ENCODE measurements around the gene CPZ.

The CPZ gene

DNA sequence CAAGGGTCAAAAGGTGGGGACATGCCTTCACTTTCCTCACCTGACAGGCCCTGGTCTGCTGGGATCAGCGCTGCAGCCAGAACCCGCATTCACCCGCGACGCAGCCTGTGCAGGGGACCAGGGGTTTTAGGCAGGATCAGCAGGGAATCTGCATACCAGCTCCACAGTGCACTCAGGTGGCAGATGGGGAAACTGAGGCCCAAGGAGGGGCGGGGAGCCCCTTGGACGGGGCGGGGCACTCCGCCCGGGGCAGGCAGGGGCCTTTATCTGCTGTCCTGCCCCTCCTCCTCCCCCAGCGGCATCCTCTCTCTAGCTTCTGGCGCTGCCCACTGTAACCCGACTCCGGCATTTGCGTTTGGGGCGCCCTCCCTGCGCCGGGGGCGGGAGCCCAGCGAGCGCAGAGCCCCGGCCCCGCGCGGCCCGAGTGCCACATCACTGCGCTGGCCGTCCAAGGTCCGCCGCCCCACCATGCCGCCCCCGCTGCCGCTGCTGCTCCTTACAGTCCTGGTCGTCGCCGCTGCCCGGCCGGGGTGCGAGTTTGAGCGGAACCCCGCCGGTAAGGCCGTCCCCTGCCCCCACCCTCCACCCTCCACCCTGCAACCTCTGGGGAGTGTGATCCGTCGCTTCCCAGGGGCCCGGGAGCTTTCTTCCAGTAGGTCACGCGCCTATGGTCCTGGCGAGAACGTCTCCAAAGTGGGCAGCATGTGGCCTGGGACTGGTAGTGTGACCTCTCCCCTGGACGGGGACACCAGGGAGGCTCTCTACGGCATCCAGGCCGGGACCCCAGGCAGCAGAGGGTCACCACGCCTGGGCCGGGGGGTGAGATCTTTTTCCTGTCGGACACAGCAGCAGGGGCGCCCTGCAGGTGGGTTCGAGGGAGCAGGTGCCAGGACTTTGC is at the start of gene CPZ:
Gene CPZ, plus strand, starts transcription at position 400 of the 898 bp plus-strand sequence. Its CDS starts 69 bp downstream, at position 469.
- no peak for DNase-seq

DNA sequence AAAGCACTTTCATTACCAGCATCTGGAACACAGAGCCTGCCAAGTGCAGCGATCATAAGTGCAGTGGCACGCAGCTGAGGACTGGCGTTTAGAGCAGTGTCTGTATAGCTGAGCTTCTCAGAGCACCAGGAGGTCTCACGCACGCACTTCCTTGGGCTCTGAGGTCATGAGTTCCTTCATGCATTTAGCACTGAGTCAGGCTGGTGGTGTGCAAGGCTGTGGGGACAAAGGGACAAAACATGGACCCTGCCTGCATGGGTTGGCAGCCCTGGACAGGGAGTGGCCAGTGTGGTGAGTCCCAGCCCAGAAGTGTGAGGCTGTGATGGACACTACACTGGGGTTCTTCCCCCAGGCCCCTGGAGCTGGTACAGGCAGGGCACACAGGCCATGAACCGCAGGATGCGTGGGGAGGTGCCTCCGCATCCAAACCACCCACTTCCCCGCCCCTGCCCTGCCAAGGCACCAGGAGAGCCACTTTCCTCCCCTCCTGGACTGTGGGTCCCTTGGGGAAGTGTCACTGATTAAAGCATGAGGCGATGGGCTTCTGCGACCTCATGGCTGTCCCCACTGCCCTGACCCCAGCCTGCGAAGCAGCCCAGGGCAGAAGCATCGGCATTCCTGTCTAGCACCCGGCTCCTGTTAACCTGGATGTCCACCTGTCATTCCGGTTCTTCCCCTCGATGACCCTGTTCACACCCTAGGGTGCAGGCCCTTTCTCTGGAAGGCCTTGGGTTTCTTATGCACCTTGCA is 49.6 kb upstream of the CPZ start:
- DNase-seq, result no peak

DNA sequence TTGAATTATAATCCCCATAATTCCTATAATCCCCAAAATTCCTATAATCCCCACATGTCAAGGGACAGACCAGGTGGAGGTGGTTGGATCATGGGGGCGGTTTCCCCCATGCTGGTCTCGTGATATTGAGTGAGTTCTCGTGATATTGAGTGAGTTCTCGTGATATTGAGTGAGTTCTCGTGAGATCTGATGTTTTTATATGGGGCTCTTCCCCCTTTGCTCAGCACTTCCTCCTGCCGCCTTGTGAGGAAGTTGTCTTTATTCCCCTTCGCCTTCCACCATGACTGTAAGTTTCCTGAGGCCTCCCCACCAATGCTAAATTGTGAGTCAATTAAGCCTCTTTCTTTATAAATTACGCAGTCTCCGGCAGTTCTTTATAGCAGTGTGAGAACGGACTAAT is 48.9 kb upstream of the CPZ start:
- no peak for DNase-seq

DNA sequence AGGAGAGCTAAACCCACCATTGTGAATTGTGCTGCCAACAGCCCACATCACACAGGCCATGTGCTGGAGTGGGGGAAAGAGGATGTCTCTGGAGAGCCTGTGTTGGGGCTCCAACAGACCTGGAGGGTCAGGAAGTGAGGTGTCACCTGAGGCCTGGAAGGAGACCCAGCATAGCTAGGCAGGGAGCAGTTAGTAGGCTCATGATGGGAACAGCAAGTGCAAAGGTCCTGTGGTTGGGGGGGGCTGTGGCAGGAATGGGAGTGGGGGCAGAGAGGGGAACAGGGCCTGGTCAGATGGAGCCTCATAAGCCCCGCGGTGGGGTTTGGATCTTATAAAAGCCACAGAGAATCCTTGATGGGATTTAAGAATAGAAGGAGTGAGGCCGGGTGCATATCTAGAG is 48.3 kb upstream of the CPZ start:
- DNase-seq, result no peak

DNA sequence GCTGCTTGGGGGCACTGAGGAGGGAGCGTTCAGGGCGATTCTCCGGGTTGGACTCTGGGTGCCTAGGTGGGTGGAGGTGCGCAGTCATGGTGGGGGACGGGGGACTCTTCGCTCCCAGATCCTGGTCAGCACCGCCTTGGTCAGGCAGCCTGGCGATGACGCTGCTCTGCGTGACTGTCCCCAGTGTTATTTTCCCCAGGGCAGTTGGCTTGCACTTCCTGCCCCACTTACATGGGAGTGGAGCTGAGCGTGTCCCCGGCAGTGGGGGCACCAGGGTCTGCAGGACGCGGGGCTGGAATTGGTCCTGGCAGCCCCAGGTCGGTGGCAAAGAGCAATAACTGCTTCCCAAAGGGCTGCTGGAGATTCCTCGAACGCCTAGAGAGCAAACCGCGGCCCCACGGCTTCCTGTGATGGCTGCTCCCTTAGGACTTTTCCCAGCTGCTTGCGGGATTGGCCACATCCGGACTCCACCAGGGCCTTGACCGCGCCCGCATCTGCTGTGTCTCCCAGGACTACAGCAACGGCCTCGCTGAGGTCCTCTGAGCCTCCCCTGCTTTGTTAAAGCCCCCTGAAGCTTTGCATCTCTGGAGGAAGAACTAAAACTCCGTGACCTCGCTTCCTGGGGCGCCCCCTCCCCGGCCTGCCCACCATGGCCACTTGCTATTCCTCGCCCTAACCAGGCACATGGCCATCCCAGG is 47.7 kb upstream of the CPZ start:
- DNase-seq, result no peak

DNA sequence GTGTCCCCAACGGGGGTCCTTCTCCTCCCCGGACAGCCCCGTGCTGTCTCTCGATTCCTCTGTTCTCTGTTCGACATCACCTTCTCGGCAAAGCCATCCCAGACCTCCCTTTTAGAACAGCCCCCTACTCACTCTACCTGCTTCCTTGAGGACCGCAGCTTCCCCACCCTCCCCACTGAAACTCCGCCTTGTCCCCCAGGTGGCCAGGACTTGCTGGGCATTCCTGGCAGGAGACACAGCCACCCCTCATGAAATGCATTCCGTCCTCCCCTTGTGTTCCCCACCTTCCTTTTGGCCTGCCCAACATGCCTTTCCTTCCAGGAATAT is 47.2 kb upstream of the CPZ start:
- no peak for DNase-seq

DNA sequence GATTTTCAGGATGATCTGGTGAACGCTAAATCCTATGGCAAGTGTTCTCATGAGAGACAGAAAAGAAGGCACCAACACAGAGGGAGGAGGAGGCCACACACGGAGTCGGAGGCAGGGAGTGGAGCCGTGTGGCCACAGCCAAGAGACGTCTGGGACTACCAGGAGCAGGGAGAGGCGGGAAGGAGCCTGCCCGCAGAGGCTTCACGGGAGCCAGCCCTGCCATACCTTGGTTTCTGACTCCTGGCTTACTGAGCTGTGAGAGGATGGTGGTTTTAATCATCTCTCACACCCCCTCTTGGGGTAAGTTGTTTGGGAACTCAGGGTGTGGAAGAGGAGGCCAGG is 45.8 kb upstream of the CPZ start:
- no peak for DNase-seq

DNA sequence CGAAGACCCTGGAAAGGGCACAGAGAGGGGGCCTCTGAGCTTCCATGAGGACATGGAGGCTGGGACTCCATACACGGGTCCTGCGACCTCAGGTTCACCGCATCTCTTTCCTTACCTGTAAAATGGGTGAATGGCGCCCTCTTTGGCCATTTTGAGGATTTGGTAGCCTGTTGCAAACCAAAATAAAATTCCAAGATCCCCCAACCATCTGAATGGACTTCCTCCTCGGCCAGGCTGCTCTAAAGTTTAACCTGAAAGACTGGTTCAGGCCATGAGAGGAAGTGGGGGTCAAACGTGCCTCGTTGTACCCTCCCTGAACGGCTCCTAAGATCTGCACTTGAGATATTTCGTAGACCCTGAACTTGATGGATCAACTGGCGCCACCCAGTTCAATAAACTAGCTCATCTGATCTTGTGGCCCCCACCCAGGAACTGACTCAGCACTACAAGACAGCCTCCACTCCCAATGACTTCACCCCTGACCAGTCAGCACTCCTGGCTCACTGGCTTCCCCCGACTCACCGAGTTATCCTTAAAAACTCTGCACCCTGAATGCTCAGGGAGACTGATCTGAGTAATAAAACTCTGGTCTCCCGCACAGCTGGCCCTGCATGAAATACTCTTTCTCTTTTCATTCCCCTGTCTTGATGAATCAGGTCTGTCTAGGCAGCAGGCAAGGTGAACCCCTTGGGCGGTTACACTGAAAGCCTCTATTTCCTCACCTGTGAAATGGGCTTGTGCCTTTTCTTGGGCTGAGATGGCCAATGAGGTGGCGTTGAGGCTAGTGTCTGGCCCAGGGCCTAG is 45.3 kb upstream of the CPZ start:
- DNase-seq, result no peak

DNA sequence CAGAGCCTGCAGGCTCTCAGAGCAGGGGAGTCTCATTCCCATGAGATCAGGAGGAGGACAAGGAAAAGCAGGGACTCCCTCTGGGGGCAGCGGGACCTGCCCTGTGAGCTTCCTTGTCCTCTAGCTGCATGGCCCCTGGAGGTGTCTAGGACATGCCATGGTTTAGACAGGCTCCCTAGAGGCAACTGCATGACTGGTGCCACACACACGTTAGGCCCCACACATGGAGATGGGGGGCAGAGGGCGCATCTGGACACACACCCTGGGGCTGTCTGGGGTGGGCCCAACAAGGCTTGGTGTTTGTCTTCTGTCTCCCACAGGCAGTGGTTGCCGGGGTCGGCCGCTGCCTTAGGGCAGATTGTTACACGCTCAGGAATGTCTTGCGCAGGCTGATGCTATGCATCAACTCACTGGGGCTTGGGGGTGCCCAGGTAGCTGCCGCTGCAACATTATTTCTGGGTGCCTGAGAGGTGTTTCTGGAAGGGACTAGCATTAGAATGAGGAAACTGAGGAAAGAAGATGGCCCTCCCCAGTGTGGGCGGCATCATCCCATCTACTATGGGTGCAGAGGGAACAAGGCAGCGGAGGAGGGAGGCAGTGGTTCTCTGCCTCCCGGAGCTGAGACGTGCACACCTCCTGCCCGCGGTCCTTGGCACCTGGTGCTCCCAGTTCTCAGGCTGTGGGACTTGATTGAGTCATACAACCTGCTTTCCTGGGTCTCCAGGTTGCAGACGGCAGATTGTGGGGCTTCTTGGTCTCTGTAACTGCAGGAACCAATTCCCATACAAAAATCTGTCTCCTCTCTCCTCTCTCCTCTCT is 44.4 kb upstream of the CPZ start:
- DNase-seq, result no peak

DNA sequence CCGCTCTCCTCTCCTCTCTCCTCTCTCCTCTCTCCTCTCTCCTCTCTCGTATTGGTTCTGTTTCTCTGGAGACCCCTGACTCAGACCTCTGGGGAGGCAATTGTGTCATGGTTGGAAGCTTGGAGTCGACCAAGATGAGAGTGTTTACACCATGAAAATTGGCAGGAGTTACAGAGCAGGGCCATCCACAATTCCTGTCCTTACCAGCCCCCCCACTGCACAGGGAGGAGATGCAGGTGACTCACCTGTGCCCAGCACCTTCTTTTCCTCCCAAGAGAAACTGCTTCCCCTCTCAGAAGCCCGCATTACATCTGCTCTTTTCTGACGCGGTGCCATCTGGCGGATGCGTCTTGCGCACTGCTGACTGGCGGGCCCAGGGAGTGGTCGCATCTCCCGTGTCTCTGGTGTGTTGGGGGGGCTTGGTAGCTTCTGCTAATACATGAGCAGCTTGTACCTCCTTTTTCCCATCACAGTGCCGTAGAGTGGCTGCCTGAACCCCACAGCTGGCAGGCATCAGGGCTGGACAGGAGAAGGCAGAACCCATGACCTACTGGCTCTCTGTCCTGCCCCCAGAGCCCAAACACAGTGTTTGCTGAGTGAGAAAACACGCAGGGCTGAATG is 43.7 kb upstream of the CPZ start:
- no peak for DNase-seq

DNA sequence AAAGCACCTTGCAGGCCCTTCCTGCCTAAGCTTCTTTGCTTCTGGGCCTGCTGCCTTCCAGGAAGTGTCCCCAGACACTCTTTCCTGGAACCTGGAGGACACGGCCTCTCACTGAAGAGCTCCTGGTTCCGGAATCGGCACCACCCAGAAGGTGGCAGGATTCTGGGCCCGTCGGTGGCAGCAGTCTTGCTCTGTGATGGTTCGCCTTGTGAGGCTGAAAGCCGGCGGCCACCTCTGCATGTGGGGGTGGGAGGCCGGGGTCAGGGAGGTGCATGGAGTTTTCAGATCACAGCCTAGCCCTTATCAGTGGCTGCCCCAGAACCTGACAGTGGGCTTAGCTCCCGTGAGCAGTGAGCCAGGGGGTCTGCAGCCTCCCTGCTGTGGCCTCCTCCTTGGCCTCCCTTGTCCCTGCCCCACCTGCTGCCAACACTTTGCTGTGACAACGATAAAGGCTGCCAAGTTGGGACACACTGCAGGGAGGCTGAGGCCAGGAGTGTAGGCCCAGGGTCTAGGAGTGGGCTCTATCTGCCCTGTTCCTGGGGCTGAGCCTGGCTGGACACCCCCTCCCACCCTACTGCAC is 43.1 kb upstream of the CPZ start:
- DNase-seq, result no peak

DNA sequence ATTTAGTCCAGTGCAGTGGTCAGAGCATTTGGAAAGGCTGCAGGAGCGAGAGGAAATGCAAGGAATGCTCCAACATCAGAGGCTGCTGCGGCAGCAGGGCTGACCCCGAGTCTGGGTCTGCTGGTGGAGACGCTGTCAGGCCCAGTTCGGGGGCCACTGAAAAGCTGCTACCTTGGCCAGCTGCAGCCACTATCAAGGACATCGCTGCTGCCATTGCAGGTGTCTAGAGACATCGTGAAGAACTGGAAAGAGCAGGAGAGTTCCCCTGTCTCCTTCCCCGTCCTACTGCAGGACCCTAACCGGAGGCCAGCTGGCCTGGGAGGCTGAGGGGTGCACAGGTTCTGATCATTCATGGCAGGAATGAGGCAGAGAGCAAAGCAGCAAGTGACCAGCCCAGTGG is 41.9 kb upstream of the CPZ start:
- no peak for DNase-seq

DNA sequence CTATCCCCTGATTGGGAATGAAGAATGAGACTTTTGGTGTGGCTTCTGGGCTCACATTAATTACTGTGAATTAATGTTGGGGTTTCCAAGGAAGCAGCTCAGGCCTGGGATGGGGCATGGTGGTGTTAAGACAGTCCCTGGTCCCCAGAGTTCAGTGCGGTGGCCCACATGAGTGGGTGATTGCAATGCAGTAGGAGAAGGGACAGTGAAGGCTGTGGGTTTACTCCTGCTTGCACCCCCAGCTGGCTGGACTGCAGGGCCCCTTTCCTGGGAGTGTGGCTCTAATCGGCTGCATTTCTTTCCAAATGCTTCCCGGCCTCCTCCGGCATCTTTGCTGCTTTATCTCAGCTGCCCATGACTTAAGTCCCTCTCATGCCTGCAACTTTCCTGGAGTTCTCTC is 40.5 kb upstream of the CPZ start:
- DNase-seq, result no peak

DNA sequence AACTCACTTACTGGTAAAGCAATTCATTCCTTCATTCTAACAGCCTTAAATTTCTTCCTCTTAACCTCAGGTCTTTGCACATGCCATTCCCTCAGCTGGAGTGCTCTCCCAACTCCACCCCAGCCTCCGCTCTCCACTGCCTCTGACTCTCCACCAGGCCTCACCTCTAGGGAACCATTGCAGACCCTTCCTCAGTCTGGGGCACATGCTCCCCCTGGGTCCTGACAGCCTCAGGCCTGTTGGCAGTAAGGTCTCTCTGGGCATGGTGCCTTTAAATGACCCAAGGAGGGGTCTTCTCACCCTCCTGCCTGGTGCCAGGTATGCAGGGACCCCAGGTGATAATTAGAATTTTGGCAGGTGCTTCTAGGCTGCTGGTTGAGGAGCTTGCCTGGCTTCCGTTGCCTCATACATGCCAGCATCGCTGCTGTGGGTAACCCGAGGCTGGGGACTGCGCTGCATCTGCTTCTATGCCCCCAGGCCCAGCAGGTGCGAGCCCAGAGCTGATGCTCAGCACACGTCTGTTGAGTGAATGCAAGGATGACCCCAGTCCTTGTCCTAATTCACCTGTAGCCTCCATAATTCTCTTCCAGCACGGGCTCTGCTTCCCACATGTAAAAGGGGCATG is 39.9 kb upstream of the CPZ start:
- DNase-seq, result no peak

DNA sequence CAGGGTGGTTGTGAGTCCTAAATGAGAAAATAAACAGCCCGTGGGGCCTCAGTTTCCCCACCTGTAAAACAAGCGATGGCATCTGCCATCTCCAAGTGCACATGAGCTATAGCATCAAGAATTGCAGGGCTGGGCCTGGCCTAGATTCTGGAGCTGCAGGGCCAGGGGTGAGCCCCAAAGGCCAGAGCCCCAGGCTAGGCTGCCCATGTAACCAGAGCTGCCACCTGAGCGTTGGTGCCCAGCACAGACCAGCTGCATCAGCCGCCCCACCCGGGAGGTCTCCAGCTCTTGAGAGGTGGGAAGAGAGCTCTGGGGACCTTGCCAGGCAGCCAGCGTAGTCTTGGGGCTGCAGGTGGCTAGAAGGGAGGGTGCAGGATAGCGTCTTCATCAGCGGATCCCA is 39.3 kb upstream of the CPZ start:
- DNase-seq, result no peak

DNA sequence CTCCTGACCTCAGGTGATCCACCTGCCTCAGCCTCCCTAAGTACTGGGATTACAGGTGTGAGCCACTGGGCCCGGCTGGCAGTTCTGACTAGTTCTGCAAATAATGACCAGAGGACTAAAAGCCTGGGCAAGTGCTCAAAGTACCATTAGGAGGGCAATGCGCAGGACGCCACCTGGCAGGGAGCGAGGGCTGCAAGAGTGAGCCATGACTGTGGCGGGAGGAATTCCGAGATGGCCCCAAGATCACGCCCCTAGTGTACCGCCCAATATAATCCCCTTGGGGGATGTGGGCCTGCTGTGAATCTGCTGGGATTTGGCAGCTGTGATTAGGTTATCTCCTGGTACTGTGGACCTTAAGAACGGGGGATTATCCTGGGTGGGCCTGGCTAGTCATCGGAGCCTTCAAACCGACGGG is 38.6 kb upstream of the CPZ start:
- no peak for DNase-seq

DNA sequence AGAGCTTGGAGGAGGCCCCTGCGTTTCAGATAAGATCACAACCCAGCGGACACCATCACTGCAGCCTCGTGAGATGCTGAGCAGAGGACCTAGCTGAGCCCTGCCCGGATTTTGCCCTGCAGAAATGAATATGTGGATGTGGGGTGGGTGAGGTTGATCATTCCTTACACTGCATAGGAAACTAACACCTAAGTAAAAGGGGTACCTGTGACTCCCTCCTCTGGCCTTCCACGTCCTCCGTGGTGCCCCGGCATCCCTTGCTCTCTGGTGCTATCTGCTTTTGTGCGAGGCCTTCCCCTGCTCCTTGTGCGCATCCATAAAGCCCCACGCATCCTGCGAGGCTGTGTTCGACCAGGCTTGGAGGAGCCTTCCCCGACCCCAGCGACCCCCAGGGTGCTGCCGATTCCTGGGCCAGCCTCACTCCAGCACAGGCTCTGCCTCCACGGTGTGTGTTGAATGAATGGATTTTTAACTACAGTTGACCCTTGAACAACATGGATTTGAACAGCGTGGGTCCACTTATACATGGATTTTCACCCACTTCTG is 37.9 kb upstream of the CPZ start:
- DNase-seq, result no peak

DNA sequence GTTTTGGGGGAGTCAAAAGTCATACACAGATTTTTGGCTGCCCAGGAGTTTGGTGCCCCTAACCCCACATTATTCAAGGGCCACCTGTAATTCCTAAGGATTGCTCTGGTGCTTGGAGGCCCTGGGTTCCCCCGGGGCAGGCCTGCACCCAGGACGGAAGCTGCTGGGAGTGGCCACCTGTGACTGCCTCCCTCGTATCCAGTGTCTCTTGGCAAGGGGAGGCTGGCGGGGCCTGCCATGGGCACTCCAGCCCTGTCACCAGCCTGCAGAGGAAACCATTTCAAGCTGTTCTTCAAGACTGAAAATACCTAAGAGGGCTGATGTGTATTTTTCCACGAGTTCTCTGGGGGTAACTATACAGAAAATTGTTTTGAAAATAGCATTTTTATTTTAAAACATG is 36.8 kb upstream of the CPZ start:
- no peak for DNase-seq

DNA sequence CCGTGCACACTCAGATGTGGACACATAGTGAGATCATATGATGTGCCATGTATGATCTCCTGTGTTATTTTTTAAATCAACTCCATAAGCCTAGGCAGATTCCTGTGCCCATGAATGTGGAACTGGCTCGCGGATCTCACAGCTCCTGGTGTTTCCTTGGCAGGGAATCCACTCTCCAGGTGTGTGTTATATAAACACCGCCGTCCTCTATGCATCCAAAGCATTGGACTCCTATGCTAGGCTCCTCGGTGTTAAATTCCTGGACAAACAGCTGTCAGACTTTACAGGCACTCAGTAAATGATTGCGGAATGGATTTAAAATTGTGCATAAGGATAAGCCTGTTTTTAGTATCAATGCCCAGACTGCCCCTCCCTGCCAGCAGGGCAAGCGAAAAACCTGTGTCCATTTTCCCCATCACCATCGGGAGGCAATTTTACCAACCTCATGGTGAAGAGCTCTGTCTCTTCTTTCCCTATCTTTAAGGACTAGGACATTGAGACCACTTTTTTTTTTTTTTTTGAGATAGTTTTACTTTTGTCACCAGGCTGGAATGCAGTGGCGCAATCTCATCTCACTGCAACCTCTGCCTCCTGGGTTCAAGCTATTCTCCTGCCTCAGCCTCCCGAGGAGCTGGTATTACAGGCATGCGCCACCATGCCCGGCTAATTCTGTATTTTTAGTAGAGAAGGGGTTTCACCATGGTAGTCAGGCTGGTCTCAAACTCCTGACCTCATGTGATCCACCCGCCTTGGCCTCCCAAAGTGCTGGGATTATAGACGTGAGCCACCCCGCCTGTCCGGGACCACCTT is 36.0 kb upstream of the CPZ start:
- no peak for DNase-seq
